Measurements from ENCODE around the gene PXT1.
A peak's percentile ranks its signal among the peaks of the same experiment; 100 is the strongest.

The PXT1 gene

DNA sequence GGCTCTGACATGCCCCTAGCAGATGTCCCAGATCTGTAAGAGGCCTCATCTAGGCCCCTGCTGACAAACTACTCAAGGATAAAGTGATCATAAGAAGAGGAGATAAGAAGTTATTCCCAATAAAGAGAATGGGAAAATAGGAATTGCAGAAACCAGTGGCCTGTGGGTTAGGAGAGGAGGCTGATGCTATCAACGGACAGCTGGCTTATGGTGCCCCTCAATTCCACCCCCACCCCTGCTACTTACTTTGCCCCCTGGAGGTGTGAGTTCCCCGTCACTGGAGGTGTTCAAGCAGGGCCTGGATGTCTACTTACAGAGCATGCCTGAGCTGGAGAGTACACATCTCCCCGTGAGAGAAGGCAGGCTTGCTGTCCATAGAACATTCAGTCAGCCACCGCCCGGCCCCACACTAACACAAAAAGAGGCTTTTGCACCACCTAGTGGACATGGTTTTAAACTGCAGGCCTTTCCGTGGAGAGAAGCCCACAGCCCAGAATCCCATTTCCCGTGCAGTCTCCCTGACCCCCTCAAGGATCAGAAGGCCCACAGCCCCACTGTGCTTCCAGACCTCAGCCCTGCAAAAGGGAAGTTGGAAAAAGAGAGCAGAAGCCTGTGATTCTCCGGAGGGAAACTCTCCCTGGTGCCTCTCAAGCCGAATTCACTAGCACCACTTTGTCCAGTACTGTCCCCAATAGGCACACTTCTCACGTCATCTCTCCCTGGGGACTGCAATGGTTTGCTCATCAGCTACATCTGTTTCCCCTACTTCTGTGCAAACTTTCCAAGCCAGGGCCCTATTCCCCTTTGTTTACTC lies 82.2 kb downstream of the PXT1 start (continued):
- TF ChIP-seq ZNF266 (tag by site-specific recombination; IDR thresholded peaks at IDR 0.05; ENCODE audit: low read depth) (no peak), KLF8 (tag by site-specific recombination; IDR thresholded peaks at IDR 0.05) (0 out of 2 replicates have a peak, but pooled peaks have one; percentile 13), SCRT1 (tag by site-specific recombination; IDR thresholded peaks at IDR 0.05; ENCODE audit: borderline replicate concordance) (no peak), ZNF776 (tag by site-specific recombination; IDR thresholded peaks at IDR 0.05; ENCODE audit: borderline replicate concordance) (no peak), ZNF660 (tag by site-specific recombination; IDR thresholded peaks at IDR 0.05) (0 out of 2 replicates have a peak, but pooled peaks have one; percentile 62), ZNF292 (tag by site-specific recombination; IDR thresholded peaks at IDR 0.05; ENCODE audit: borderline replicate concordance, low read depth) (no peak), ZNF658 (tag by site-specific recombination; IDR thresholded peaks at IDR 0.05) (no peak), KLF10 (tag by site-specific recombination; IDR thresholded peaks at IDR 0.05) (no peak), ZFP69B (tag by site-specific recombination; IDR thresholded peaks at IDR 0.05) (peak; percentile 91), ZNF324 (tag by site-specific recombination; IDR thresholded peaks at IDR 0.05) (no peak), ZNF2 (tag by site-specific recombination; IDR thresholded peaks at IDR 0.05) (0 out of 2 replicates have a peak, but pooled peaks have one; percentile 46), YY1 (tag by site-specific recombination; IDR thresholded peaks at IDR 0.05) (no peak), ZNF530 (tag by site-specific recombination; IDR thresholded peaks at IDR 0.05; ENCODE audit: low read depth) (no peak), MZF1 (tag by site-specific recombination; IDR thresholded peaks at IDR 0.05; ENCODE audit: borderline replicate concordance) (no peak), ZNF132 (tag by site-specific recombination; IDR thresholded peaks at IDR 0.05; ENCODE audit: borderline replicate concordance) (no peak), ZNF302 (tag by site-specific recombination; IDR thresholded peaks at IDR 0.05; ENCODE audit: low read depth) (no peak), ZNF114 (tag by site-specific recombination; IDR thresholded peaks at IDR 0.05) (no peak), REPIN1 (tag by site-specific recombination; IDR thresholded peaks at IDR 0.05; ENCODE audit: low read depth) (no peak), ZNF623 (tag by site-specific recombination; IDR thresholded peaks at IDR 0.05) (no peak), ZNF768 (tag by site-specific recombination; IDR thresholded peaks at IDR 0.05) (no peak), GLIS1 (tag by site-specific recombination; IDR thresholded peaks at IDR 0.05) (peak; percentile 69), HIC1 (tag by site-specific recombination; IDR thresholded peaks at IDR 0.05) (no peak), ZBTB17 (tag by site-specific recombination; IDR thresholded peaks at IDR 0.05) (peak; percentile 53), ZNF670 (tag by site-specific recombination; IDR thresholded peaks at IDR 0.05; ENCODE audit: low read depth) (no peak)
- TF ChIP-seq, protein P1, sequence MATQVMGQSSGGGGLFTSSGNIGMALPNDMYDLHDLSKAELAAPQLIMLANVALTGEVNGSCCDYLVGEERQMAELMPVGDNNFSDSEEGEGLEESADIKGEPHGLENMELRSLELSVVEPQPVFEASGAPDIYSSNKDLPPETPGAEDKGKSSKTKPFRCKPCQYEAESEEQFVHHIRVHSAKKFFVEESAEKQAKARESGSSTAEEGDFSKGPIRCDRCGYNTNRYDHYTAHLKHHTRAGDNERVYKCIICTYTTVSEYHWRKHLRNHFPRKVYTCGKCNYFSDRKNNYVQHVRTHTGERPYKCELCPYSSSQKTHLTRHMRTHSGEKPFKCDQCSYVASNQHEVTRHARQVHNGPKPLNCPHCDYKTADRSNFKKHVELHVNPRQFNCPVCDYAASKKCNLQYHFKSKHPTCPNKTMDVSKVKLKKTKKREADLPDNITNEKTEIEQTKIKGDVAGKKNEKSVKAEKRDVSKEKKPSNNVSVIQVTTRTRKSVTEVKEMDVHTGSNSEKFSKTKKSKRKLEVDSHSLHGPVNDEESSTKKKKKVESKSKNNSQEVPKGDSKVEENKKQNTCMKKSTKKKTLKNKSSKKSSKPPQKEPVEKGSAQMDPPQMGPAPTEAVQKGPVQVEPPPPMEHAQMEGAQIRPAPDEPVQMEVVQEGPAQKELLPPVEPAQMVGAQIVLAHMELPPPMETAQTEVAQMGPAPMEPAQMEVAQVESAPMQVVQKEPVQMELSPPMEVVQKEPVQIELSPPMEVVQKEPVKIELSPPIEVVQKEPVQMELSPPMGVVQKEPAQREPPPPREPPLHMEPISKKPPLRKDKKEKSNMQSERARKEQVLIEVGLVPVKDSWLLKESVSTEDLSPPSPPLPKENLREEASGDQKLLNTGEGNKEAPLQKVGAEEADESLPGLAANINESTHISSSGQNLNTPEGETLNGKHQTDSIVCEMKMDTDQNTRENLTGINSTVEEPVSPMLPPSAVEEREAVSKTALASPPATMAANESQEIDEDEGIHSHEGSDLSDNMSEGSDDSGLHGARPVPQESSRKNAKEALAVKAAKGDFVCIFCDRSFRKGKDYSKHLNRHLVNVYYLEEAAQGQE (tag by site-specific recombination; IDR thresholded peaks at IDR 0.05) = peak; percentile 32; the same call in 1 of the 2 replicates
- TF ChIP-seq, protein P2, sequence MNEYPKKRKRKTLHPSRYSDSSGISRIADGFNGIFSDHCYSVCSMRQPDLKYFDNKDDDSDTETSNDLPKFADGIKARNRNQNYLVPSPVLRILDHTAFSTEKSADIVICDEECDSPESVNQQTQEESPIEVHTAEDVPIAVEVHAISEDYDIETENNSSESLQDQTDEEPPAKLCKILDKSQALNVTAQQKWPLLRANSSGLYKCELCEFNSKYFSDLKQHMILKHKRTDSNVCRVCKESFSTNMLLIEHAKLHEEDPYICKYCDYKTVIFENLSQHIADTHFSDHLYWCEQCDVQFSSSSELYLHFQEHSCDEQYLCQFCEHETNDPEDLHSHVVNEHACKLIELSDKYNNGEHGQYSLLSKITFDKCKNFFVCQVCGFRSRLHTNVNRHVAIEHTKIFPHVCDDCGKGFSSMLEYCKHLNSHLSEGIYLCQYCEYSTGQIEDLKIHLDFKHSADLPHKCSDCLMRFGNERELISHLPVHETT (tag by site-specific recombination; IDR thresholded peaks at IDR 0.05) = no peak
- TF ChIP-seq, protein P3, sequence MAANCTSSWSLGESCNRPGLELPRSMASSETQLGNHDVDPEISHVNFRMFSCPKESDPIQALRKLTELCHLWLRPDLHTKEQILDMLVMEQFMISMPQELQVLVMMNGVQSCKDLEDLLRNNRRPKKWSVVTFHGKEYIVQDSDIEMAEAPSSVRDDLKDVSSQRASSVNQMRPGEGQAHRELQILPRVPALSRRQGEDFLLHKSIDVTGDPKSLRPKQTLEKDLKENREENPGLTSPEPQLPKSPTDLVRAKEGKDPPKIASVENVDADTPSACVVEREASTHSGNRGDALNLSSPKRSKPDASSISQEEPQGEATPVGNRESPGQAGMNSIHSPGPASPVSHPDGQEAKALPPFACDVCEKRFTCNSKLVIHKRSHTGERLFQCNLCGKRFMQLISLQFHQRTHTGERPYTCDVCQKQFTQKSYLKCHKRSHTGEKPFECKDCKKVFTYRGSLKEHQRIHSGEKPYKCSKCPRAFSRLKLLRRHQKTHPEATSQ (tag by site-specific recombination; IDR thresholded peaks at IDR 0.05) = no peak
- TF ChIP-seq, protein P4, sequence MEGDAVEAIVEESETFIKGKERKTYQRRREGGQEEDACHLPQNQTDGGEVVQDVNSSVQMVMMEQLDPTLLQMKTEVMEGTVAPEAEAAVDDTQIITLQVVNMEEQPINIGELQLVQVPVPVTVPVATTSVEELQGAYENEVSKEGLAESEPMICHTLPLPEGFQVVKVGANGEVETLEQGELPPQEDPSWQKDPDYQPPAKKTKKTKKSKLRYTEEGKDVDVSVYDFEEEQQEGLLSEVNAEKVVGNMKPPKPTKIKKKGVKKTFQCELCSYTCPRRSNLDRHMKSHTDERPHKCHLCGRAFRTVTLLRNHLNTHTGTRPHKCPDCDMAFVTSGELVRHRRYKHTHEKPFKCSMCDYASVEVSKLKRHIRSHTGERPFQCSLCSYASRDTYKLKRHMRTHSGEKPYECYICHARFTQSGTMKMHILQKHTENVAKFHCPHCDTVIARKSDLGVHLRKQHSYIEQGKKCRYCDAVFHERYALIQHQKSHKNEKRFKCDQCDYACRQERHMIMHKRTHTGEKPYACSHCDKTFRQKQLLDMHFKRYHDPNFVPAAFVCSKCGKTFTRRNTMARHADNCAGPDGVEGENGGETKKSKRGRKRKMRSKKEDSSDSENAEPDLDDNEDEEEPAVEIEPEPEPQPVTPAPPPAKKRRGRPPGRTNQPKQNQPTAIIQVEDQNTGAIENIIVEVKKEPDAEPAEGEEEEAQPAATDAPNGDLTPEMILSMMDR (tag by site-specific recombination; IDR thresholded peaks at IDR 0.05) = peak; percentile 79

Measured in HEK293 (cell line).